K562 (cell line): ENCODE data around the gene DNAJC9. TPM values are rescaled to one million over a fixed set of nuclear protein-coding genes. Genes with fewer than 3 reads are reported as not detected.

Experiments
- ATF7 ChIP-seq: fragments of 450-650 bp; IDR thresholded peaks from 2 replicates; pipeline ENCODE4 v1.7.1; 2014; ENCODE audit warnings: mild to moderate bottlenecking, moderate library complexity
- BRF1 ChIP-seq: IDR thresholded peaks from 3 replicates; pipeline ENCODE4 v1.6.1; 2011; ENCODE audit warnings: borderline replicate concordance, mild to moderate bottlenecking; ENCODE audit not compliant: insufficient read length; ENCODE audit errors: extremely low read depth
- ELF2 ChIP-seq: fragments of 250-450 bp; sonication (Bioruptor Pico); IDR thresholded peaks from 2 replicates; pipeline ENCODE4 v1.5.0; 2021; ENCODE audit warnings: mild to moderate bottlenecking
- RBM14 ChIP-seq: fragments of 200-400 bp; formaldehyde crosslinking; IDR thresholded peaks from 2 replicates; pipeline ENCODE4 v1.6.1; 2018; ENCODE audit warnings: low read depth, mild to moderate bottlenecking, low read length, moderate library complexity, borderline replicate concordance; ENCODE audit not compliant: insufficient read depth
- SRSF1 ChIP-seq: fragments of 200-400 bp; formaldehyde crosslinking; IDR thresholded peaks from 2 replicates; pipeline ENCODE4 v1.6.1; 2017; ENCODE audit warnings: mild to moderate bottlenecking, low read depth, low read length, moderate library complexity
- THRAP3 ChIP-seq: fragments of 450-650 bp; IDR thresholded peaks from 2 replicates; pipeline ENCODE4 v1.6.1; 2016; ENCODE audit warnings: mild to moderate bottlenecking, inconsistent platforms, borderline replicate concordance
- ZNF778 ChIP-seq: fragments of 450-650 bp; formaldehyde crosslinking; IDR thresholded peaks from 2 replicates; pipeline ENCODE4 v1.4.0; 2020; ENCODE audit warnings: mild to moderate bottlenecking, moderate library complexity
- polyA plus RNA-seq, 8 experiments: library from polyadenylated mRNA; depleted of rRNA in 4 of 8; stranded (reverse) in 5 of 8; unstranded in 3 of 8; fragments of >200 nt; fragmentation: Nextera tagmentation in 2 of 8; fragmentation: Illumina TruSeq in 1 of 8; extraction: Ambion mirVana in 2 of 8; extraction: Trizol in 1 of 8; gene quantifications; 2 replicates each; pipeline versions ENCODE4 v1.2.1 to v1.2.3, GENCODE V29; 2011 to 2014; ENCODE audit warnings: inconsistent platforms in 1 of 8, missing spikeins in 1 of 8
- total RNA-seq, 7 experiments: library from RNA; depleted of rRNA in 6 of 7; stranded (reverse); fragments of >200 nt in 6 of 7; fragmentation: Illumina TruSeq in 2 of 7; extraction: Trizol in 2 of 7; gene quantifications; 2 replicates each; pipeline versions ENCODE4 v1.2.1 to v1.2.3, GENCODE V29; 2011 to 2021; ENCODE audit warnings: low replicate concordance in 1 of 7
- TF ChIP-seq, protein P1 (sequence below): fragments of 450-650 bp; formaldehyde crosslinking; IDR thresholded peaks from 2 replicates; pipeline ENCODE4 v1.4.0; 2020; ENCODE audit warnings: mild to moderate bottlenecking, moderate library complexity
- TF ChIP-seq, protein P2 (sequence below): fragments of 450-650 bp; IDR thresholded peaks from 2 replicates; pipeline ENCODE4 v1.7.1; 2018; ENCODE audit warnings: mild to moderate bottlenecking, low read depth; ENCODE audit not compliant: partially characterized antibody
- TF ChIP-seq, protein P3 (sequence below): sonication (generic); formaldehyde crosslinking; IDR thresholded peaks from 2 replicates; pipeline ENCODE4 v1.8.0; 2022; ENCODE audit warnings: mild to moderate bottlenecking, missing genetic modification reagents
- TF ChIP-seq, protein P4 (sequence below): fragments of 200-800 bp; sonication (Bioruptor generic); IDR thresholded peaks from 2 replicates; pipeline ENCODE4 v1.6.1; 2016; ENCODE audit warnings: missing genetic modification characterization, missing compliant biosample characterization

Gene DNAJC9
- total and polyA plus RNA-seq, 9 of the 15 experiments (the other 6 are each of a cell fraction or from before 2014, with no cell fraction given) = 66.7 to 133 (median 102) TPM

DNA sequence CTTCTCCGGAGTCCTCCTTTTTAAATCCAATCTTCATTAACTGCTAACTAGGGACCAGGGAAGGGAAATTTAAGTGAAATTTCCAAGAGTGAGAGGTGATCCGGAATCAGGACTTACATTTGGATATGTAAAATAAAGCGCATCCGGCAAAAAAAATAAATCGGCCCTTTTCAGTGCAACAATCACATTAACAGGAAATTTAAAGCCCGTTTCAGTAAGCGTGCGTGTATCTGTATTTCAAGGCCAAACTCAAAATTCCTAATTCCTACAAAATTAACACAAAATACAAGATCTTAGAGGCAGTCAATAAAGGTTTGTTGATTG lies 771 bp downstream of the DNAJC9 start (continued):
- TF ChIP-seq BRF1 = no peak
- TF ChIP-seq ZNF778 = 0 out of 2 replicates have a peak, but pooled peaks have one; percentile 23
- no peak for TF ChIP-seq SRSF1
- TF ChIP-seq, protein P1, sequence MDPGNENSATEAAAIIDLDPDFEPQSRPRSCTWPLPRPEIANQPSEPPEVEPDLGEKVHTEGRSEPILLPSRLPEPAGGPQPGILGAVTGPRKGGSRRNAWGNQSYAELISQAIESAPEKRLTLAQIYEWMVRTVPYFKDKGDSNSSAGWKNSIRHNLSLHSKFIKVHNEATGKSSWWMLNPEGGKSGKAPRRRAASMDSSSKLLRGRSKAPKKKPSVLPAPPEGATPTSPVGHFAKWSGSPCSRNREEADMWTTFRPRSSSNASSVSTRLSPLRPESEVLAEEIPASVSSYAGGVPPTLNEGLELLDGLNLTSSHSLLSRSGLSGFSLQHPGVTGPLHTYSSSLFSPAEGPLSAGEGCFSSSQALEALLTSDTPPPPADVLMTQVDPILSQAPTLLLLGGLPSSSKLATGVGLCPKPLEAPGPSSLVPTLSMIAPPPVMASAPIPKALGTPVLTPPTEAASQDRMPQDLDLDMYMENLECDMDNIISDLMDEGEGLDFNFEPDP (CRISPR knock-in tag) = no peak
- TF ChIP-seq, protein P2, sequence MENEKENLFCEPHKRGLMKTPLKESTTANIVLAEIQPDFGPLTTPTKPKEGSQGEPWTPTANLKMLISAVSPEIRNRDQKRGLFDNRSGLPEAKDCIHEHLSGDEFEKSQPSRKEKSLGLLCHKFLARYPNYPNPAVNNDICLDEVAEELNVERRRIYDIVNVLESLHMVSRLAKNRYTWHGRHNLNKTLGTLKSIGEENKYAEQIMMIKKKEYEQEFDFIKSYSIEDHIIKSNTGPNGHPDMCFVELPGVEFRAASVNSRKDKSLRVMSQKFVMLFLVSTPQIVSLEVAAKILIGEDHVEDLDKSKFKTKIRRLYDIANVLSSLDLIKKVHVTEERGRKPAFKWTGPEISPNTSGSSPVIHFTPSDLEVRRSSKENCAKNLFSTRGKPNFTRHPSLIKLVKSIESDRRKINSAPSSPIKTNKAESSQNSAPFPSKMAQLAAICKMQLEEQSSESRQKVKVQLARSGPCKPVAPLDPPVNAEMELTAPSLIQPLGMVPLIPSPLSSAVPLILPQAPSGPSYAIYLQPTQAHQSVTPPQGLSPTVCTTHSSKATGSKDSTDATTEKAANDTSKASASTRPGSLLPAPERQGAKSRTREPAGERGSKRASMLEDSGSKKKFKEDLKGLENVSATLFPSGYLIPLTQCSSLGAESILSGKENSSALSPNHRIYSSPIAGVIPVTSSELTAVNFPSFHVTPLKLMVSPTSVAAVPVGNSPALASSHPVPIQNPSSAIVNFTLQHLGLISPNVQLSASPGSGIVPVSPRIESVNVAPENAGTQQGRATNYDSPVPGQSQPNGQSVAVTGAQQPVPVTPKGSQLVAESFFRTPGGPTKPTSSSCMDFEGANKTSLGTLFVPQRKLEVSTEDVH = no peak
- no peak for TF ChIP-seq RBM14
- peak; percentile 56; the same call in 1 of the 2 replicates for TF ChIP-seq THRAP3
- 0 out of 2 replicates have a peak, but pooled peaks have one; percentile 8 for TF ChIP-seq ELF2 (CRISPR knock-in tag)
- TF ChIP-seq, protein P3, sequence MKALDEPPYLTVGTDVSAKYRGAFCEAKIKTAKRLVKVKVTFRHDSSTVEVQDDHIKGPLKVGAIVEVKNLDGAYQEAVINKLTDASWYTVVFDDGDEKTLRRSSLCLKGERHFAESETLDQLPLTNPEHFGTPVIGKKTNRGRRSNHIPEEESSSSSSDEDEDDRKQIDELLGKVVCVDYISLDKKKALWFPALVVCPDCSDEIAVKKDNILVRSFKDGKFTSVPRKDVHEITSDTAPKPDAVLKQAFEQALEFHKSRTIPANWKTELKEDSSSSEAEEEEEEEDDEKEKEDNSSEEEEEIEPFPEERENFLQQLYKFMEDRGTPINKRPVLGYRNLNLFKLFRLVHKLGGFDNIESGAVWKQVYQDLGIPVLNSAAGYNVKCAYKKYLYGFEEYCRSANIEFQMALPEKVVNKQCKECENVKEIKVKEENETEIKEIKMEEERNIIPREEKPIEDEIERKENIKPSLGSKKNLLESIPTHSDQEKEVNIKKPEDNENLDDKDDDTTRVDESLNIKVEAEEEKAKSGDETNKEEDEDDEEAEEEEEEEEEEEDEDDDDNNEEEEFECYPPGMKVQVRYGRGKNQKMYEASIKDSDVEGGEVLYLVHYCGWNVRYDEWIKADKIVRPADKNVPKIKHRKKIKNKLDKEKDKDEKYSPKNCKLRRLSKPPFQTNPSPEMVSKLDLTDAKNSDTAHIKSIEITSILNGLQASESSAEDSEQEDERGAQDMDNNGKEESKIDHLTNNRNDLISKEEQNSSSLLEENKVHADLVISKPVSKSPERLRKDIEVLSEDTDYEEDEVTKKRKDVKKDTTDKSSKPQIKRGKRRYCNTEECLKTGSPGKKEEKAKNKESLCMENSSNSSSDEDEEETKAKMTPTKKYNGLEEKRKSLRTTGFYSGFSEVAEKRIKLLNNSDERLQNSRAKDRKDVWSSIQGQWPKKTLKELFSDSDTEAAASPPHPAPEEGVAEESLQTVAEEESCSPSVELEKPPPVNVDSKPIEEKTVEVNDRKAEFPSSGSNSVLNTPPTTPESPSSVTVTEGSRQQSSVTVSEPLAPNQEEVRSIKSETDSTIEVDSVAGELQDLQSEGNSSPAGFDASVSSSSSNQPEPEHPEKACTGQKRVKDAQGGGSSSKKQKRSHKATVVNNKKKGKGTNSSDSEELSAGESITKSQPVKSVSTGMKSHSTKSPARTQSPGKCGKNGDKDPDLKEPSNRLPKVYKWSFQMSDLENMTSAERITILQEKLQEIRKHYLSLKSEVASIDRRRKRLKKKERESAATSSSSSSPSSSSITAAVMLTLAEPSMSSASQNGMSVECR = no peak
- TF ChIP-seq, protein P4, sequence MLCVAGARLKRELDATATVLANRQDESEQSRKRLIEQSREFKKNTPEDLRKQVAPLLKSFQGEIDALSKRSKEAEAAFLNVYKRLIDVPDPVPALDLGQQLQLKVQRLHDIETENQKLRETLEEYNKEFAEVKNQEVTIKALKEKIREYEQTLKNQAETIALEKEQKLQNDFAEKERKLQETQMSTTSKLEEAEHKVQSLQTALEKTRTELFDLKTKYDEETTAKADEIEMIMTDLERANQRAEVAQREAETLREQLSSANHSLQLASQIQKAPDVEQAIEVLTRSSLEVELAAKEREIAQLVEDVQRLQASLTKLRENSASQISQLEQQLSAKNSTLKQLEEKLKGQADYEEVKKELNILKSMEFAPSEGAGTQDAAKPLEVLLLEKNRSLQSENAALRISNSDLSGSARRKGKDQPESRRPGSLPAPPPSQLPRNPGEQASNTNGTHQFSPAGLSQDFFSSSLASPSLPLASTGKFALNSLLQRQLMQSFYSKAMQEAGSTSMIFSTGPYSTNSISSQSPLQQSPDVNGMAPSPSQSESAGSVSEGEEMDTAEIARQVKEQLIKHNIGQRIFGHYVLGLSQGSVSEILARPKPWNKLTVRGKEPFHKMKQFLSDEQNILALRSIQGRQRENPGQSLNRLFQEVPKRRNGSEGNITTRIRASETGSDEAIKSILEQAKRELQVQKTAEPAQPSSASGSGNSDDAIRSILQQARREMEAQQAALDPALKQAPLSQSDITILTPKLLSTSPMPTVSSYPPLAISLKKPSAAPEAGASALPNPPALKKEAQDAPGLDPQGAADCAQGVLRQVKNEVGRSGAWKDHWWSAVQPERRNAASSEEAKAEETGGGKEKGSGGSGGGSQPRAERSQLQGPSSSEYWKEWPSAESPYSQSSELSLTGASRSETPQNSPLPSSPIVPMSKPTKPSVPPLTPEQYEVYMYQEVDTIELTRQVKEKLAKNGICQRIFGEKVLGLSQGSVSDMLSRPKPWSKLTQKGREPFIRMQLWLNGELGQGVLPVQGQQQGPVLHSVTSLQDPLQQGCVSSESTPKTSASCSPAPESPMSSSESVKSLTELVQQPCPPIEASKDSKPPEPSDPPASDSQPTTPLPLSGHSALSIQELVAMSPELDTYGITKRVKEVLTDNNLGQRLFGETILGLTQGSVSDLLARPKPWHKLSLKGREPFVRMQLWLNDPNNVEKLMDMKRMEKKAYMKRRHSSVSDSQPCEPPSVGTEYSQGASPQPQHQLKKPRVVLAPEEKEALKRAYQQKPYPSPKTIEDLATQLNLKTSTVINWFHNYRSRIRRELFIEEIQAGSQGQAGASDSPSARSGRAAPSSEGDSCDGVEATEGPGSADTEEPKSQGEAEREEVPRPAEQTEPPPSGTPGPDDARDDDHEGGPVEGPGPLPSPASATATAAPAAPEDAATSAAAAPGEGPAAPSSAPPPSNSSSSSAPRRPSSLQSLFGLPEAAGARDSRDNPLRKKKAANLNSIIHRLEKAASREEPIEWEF (CRISPR knock-in tag) = 0 out of 2 replicates have a peak, but pooled peaks have one; percentile 18
- TF ChIP-seq ATF7 = no peak
